HTR-8/SVneo (cell line): Measurements from ENCODE around the gene SMARCD3.

Source experiments
- DNase-seq: peaks from one replicate; pipeline ENCODE4 v3.0.0; 2011; ENCODE audit warnings: low spot score, mixed read lengths; ENCODE audit not compliant: insufficient read length
- FAIRE-seq: peaks from 2 replicates; lab custom pipeline; 2011; peaks lifted over from hg19 to GRCh38; lab: Jason Lieb, UNC

SMARCD3 gene

DNA sequence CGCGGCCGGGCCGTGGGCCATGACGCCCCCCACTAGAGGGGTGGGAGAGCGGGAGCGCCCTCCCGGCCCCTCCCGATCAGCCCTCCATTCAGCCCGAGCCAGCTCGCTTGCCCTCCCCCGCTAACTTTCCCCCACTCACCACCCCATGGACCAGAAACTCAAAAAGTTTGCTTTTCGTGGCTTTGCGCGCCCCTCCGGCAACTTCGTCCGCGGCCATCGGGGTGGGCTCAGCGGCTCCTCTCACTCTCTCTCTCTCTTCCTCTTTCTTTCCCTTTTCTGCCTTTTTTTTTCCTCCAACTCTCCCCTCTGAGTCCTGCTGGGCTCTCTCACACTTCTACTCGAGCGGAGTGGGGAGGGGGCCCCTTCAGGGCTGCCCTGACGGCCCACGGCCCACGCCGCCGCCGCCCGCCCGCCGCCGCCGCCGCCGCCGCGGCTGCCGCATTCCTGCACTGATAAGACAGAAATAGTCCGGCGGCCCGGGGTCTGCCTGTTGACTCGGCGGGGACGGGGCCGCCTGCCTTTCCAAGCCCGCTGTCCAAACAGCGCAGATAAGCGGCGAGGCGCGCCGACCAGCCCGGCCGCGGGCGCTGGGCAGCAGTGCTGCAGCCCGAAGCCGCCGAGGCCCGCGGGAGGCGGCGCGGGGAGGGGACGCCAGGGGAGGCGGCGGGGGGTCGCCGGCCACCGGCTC, at the start of gene SMARCD3:
TSS of gene SMARCD3 (minus strand) at position 349 of the 688 bp plus-strand sequence. CDS start at position 217, 132 bp downstream.
- DNase-seq (peak; percentile 51), FAIRE-seq (no peak)

GRCh38 chr7:151296202-151296992, 47.9 kb upstream of the SMARCD3 start:
- no peak for FAIRE-seq
- DNase-seq = no peak

- DNase-seq (no peak), FAIRE-seq (no peak)
Measured at GRCh38 chr7:151292850-151293249, 44.4 kb upstream of the SMARCD3 start.

DNA sequence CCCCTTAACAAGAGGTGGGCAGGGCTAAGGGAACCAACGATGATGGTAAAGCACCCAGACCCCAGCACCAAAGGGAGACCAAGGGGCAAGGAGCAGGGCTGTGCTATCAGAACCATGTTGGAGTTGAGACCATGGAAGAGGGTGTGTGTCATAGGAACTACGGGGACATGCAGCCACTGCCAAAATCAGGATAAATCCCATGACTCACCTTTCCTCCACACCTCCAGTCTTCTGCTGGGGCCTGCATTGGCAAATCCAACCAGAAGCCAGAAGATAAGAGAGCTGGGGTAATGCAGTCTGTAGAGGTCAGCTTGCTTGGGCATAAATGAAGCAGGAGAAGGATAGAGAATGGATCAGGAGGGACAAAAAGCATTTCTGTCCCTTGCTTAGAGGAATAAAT, 42.7 kb upstream of the SMARCD3 start:
- DNase-seq (no peak), FAIRE-seq (no peak)

DNA sequence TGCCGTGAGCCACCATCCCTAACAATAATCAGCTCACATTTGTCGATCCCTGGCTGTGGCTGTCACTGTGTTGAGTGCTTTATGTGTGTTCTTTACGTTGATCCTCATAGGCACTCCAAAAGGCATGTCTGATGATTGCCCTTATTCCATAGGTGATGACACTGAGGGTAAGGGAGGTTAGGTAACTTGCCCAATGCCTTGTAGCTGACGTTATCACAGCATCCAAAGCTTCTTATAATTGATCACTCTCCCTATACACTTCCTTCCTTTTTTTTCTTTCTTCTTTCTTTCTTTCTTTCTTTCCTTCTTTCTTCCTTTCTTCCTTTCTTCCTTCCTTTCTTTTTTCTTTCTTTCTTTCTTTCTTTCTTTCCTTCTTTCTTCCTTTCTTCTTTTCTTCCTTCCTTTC, 41.9 kb upstream of the SMARCD3 start:
- FAIRE-seq (no peak), DNase-seq (no peak)

DNA sequence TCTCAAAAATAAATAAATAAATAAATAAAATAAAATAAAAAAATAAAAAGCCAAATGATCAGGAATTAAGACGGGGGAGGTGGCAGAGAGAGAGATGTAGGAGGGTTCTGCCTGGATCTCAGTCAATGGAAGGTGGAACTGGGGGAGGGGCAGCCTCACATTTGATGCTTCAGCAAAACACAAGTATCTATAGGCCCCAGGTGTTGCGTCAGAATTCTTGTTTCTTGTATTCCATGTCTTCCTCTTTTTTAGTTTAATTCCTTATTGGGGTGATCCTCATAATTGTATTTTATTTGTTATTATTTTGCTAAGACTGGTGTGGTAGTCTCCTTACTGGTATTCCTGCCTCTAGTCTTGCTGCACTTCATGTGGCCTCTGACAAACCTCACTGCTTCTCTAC, 41.4 kb upstream of the SMARCD3 start:
- DNase-seq = no peak

GRCh38 chr7:151286148-151286547, 37.7 kb upstream of the SMARCD3 start:
- DNase-seq (no peak), FAIRE-seq (no peak)

More for the DNA sequence above, 41.4 kb upstream of the SMARCD3 start:
- no peak for FAIRE-seq

GRCh38 chr7:151283302-151283701, 34.8 kb upstream of the SMARCD3 start:
- DNase-seq (no peak), FAIRE-seq (no peak)

DNA sequence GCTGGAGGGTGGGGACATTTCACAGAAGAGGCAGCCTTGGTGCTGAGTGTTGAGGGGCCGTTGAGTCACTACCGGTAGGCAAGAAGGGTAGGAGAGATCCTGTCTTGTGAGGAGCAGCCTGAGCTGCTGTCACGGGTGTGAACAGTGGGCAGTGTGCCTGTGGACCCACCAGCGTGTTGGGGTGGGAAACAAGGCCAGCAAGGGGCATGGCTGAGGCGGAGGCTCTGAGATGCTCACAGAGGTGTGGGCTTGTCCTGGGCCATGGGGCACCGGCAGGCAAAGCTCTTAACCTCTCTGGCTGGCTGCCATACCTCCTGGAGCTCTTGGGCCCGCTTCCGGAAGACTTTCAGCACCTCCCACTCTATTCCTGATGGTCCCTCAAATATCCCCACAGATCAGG, 33.6 kb upstream of the SMARCD3 start:
- no peak for DNase-seq
- FAIRE-seq = no peak

GRCh38 chr7:151281686-151282085, 33.2 kb upstream of the SMARCD3 start:
- DNase-seq = no peak
- no peak for FAIRE-seq

DNA sequence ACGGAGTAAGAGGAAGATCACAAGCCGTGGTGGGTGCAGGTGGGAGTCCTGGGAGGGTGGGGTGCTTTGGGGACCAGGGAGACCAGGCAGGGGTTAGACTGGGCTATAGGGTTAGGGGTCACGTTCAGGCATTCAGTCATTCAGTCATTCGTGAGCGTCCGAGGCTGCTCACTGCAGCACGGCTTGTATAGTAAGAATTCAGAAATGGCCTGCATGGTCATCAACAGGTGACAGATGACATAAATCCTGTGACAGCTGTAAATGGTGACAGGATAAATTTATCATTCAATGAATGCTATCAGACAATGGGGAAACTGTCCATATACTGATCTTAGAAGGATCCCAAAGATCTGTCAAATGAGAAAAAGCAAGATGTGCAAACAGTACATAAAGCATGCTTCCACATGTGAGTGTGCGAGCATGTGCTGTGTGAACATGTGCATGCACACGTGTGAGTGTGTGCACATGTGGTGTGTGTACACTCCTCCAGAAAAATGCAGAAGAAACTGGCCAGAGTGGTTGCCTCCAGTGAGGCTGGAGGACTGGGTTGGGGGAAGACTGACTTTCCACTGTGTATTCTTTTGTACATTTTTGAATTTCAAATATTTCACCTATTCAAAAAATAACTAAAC, 32.0 kb upstream of the SMARCD3 start:
- FAIRE-seq (no peak), DNase-seq (no peak)

DNA sequence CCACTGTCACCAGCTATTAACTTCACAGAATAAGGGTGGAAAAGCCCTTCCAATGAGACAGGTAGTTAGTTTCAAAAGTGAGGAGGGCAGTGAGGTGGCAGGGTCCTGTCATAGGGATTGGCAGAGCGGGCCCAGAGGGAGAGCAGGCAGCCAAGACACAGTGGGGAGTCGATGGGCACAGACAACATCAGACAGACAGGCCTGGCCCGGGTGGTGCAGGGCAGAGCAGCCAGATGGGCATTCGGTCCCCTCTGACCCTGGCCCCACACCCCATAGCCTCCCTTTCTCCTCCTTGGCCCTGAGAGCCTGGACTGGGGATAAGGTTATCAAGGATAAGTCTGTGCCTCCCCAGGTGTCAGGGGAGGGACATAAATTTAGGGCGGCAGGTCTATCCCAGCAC, 31.4 kb upstream of the SMARCD3 start:
- DNase-seq (no peak), FAIRE-seq (no peak)

DNA sequence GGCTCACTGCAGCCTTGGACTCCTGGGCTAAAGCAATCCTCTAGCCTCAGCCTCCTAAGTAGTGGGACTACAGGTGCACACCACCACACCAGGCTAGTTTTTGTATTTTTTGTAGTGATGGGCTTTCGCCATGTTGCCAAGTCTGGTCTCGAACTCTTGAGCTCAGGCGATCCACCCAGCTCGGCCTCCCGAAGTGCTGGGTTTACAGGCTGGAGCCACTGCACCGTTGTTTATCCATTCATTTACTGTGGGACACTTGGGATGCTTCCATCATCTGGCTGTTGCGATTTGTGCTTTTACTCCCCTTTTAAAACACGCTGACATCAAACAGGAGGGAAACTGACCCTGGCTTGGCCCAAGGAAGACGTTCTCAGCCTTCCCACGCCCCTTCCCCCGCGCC, 30.5 kb upstream of the SMARCD3 start:
- DNase-seq (no peak), FAIRE-seq (no peak)

GRCh38 chr7:151277631-151278030, 29.1 kb upstream of the SMARCD3 start:
- DNase-seq = no peak
- no peak for FAIRE-seq

GRCh38 chr7:151276666-151277590, 28.4 kb upstream of the SMARCD3 start:
- FAIRE-seq = peak; percentile 13
- peak; percentile 54 for DNase-seq

DNA sequence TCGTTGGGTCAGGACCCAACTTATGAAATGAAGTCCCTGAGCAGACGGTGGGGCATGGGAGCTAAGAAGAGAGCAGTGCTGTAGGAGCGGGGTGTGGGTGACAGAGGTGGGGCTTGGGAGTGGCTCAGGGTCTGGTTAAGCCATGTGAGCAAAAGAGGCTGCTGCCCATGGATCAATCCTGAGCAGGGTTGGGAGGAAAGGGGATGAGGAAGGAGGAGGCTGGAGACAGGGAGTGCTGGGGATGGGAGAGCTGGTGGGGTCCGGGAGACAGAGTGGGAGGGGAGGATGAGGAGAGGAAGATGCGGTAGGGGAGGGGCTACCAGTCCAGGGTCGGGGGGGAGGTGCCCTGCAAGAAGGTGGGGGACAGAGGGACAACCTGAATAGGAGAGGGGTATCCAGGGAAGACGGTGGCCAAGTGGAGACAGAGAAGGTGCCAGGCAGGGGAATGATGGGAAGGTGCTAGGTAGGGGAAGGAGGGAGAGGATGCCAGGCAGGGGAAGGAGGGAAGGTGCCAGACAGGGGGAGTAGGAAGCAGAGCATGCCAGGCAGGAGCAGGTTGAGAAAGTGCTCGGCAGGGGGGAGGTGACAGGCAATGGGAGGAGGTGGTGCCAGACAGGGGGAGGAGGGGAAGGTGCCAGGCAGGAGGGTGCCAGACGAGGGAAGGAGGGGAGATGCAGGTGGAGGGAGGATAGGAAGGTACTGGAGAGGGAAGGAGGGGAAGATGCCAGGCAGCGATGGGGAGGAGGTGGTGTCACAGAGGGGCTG, 27.5 kb upstream of the SMARCD3 start:
- no peak for DNase-seq
- no peak for FAIRE-seq

DNA sequence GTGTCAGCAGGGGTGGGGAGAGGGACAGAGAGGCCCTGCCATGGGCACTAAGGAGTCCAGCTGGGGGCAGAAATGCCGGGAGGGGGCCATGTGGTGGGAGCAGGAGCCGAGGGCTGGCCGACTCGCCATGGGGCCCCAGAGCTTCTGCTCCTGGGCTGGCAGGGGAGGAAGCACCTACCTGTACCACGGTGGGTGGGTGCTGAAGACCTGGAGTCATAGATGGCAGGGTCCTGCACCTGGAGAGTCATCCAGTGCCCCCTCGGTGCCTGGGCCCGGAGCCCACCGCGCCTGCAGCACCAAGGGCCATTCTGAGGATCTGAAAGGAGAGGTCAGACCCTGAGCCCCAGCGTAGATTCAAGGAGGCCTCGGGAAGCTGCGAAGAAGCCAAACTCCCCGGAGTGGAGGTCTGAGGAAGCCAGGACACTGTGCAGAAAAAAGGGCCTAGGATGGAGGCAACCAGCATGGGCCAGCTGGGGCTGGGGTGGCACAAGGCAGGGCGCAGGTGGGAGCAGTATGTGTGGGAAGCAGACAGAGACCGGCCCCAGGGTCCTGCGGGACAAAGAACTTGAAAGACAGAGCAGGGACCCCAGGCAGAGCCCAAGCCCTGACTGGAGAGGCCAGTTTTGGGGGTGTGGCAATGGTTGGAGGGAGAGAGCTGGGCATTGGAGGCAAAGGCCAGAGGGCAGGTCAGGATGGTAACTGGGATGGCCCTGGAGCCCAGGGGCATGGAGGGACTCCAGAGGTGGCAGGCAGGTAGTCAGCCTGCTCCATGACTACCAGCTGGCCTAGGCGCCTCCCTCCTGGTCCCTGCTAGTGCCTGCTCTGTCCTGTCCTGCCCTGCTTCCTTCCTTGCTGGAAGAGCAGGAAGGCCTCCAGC, 26.7 kb upstream of the SMARCD3 start:
- FAIRE-seq = no peak
- DNase-seq = no peak

DNA sequence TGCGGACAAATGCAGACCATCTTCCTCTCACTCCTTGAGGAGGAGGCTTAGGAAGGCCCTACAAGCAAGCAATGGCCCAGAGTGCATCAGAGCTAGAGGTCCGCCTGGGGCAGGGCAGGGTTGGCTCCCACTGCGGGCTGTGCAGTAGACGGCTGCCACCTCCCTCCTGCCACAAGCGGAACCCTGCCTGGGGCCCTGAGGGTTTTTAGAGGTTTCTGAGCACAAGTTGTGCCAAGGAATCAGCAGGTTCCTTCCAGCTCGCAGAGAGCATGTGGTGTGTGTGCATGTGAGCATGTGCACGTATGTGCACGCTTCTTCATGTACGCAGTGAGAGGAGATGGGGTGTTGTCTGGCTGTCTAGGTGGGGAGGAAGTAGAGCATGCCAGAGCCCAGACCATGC, 25.9 kb upstream of the SMARCD3 start:
- no peak for FAIRE-seq
- no peak for DNase-seq
